HG03558 (cell line): ENCODE measurements around the gene TRANK1.
"Not testable (repeated sequence)": the region's sequence is repeated elsewhere in the genome, so short reads cannot be mapped to it uniquely, and the experiment has no call there.

Experiments used
- ATAC-seq: cut with Tn5 transposase; IDR thresholded peaks from one replicate; pipeline ENCODE4 v1.9.1; 2021; ENCODE audit warnings: moderate number of reproducible peaks; ENCODE audit not compliant: unreplicated experiment; ENCODE audit errors: extremely low read depth

Gene TRANK1

GRCh38 chr3:36894914-36895313 lies 49.9 kb downstream of the TRANK1 start:
- no peak for ATAC-seq

DNA sequence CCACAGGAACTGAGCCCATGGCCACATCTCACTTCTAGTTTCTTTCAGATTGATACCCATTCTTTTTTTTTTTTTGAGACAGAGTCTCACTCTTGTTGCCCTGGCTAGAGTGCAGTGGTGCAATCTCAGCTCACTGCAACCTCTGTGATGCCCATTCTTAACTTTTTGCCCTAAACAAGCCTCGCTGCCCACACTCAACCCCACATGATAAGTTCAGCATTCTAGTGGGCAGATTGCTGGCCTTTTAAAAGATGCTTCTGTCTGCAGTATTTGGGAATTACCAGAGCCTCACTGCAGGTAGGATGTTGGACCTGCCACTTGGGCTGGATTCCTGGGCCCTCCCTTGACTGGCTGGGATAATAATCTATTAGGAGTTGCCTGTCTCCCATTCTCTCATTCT lies 51.0 kb downstream of the TRANK1 start:
- no peak for ATAC-seq

- ATAC-seq, result no peak
Observed at GRCh38 chr3:36893137-36893557, 51.7 kb downstream of the TRANK1 start.

GRCh38 chr3:36892457-36893136 lies 52.3 kb downstream of the TRANK1 start:
- ATAC-seq, result no peak

DNA sequence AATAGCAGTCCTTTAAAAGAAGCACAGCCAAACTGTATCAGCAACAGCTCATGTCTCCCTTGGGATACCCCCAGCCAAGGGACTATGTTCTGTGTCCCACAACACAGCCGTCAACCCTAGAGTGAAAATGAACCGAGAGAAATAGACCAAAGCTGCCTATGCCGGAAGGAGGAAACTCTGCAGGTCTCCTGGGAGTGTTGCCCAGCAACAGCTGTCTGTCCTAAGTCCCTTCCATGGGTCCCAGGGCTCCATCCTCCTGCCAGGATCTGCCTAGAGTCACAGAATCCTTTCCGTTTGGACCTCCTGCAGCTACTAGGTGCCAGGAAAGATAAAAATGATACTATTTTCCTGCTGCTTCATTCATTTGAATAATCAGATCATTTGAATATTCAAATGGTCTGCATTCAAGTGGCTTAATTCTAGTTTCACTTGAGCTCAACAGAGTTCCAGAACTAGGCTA lies 53.1 kb downstream of the TRANK1 start:
- peak; percentile 81 for ATAC-seq

DNA sequence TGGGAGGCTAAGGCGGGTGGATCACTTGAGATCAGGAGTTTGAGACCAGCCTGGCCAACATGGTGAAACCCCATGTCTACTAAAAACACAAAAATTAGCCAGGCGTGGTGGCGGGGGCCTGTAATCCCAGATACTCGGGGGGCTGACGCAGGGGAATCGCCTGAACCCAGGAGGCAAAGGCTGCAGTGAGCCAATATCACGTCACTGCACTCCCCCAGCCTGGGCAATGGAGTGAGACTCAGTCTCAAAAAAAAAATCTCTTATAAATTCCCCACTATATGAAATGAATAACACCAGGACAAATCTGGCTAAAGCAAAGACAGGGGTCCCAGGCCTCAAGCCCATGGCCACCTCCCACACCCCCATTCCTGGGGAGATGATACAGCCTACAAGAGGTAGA lies 53.8 kb downstream of the TRANK1 start:
- ATAC-seq, result not testable (repeated sequence)

DNA sequence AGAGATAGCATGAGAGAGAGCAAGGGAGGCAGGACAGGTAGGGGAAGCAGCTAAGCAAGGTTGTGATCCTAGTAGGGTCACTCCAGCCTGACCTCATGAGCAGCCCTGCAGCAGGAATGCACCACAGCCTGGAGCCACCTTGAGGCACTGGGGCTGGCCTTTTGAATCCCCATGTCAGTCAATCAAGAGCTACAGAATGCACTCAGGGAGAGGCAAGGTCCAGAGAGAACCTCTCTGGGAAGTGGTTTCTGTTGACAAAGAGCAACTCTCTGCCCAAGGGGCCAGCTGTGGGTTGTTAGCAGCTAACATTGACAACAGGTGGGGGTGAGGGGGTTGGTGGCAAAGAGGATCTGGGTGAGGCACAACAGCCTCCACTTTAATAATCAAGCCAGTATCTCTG lies 54.6 kb downstream of the TRANK1 start:
- no peak for ATAC-seq

- no peak for ATAC-seq
Observed at GRCh38 chr3:36881735-36882134, 63.1 kb downstream of the TRANK1 start.

- ATAC-seq, result not testable (repeated sequence)
Observed at GRCh38 chr3:36879842-36880241, 65.0 kb downstream of the TRANK1 start.

DNA sequence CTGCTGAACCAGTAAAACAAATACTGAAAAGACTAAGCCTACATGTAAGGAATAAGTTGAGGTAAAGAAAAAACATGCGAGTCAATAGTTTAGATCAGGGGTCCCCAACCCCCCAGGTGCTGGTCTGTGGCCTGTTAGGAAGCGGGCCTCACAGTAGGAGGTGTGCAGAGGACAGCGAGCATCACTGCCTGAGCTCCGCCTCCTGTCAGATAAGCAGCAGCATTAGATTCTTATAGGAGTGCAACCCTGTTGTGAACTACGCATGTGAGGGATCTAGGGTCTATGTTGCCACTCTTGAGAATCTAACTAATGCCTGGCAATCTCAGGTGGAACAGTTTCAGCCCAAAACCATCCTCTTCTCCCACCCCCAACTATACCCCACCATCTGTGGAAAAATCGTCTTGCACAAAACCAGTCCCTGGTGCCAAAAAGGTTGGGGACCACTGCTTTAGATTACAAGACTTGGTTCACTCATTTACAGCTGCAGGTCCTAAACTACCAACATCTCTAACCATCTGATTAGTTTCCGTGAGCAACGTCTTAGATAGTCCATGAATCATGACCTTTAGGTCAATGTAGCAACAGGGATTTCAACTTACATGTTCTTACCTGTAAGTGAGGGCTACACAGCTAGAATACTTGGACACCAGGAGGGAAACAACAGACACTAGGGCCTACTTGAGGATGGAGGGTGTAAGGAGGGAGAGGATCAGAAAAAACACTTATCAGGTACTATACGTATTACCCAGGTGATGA lies 66.7 kb downstream of the TRANK1 start:
- no peak for ATAC-seq

GRCh38 chr3:36876181-36876936 lies 68.5 kb downstream of the TRANK1 start:
- peak; percentile 98 for ATAC-seq

- no peak for ATAC-seq
Observed at GRCh38 chr3:36875397-36875796, 69.5 kb downstream of the TRANK1 start.

GRCh38 chr3:36874424-36874823 lies 70.4 kb downstream of the TRANK1 start:
- ATAC-seq, result no peak

GRCh38 chr3:36871379-36872126 lies 73.3 kb downstream of the TRANK1 start:
- no peak for ATAC-seq

DNA sequence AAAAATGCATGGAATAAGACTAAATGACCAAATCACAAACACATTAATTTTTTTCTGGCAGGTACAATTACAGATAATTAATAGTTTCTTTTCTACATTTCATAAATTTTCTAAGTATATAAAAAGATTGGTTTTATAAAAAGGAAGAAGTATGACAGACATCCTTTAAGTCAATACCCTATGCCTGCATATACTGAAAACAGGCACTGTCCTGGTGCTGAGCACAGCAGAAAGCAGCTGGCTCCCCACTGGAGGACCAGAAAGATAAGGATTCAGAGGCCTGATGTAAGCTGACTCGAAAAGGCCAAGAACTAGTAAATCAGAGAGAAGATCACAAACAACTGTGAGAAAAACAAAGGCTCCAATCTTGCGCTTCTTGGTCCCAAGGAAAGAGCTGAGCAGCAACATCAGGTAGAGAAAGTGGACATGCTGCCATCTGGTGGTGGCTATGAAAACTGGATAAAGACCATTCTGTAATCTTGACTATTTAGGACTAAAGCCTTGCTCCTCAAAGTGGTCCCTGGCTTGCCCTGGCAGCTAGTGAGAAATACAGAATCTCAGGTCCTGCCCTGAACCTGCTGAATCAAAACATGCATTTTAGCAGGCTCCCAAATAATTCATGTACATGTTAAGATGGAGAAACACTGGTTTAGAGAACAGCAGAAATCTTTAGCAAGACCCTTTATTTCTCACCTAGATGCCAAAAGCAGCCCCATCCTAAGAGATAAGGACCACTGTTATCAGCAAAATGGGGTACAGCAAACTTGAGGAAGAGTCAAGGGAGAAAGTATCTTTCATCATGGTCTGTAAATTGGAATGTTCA lies 76.0 kb downstream of the TRANK1 start:
- ATAC-seq, result no peak

DNA sequence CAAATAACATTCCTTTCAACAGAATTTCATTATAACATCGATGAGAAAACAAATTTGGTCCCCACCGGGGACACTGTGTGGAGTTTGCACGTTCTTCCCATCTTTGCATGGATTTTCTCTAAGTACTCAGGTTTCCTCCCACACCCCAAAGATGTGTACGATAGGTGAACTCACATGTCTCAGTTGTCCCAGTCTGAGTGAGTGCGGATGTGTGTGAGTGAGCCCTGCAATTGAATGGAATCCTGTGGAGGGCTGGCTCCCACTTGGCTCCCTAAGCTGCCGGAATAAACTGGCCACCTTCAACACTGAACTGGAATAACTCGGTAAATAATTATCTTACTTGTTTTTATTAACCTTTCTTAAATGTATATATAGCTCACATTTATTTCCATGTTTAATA lies 77.0 kb downstream of the TRANK1 start:
- ATAC-seq, result no peak

DNA sequence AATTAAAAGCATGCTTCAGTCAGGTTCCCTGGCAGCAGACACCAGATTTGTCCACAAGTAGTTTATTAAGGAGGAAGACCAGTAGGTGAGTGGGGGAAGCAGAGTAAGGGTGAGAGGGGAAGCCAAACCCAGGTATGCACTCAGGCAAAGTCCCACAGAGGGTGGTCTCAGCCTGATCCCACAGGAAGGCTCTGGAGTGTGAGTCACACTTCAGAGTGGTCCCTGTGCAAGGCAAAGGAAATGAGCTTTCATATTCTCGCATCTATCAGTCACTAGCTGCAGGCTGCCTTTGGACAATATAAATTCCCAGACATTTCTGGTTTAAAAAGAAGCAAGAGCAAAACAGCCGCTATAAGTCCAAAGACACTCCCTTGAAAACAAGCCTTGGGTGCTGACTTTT lies 78.5 kb downstream of the TRANK1 start:
- ATAC-seq, result no peak

DNA sequence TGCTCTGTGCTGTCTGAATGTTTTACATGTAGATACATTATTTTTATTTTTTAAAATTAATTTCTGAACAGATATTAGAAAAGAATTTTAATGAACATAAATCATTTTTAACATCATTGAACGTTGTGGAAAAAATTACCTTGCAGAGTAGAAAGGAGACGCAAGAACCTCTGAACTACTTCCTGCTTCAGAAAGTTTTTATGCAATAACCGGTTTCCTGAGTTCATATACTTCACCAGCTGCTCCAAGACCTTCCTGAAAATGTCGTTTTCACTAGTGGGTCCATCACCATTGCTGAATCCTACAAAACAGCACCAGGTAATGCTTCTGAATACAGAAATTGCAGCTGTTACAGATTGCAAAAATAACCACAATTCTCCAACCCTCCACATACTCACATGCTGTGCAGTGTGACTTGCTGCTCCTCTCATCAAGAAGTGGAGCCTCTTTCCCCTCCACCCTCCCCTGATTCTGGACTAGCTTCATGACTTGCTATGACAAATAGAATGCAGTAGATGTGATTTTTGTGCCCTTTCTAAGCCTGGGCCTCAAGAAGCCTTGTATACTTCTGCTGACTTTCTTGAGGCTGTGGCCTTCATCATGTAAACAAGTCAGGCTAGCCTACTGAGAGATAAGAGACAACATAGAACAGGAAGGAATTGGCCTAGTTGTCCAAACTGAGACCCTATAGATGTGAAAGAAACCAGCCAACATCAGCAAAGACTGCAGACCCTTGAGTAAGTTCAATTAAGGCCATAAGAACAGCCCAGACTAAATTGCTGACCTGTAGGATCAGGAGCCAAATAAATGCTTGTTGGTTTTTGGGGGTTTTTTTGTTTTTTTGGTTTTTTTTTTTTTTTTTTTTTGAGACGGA lies 80.4 kb downstream of the TRANK1 start:
- no peak for ATAC-seq
